ENCODE measurements around the gene SLC7A5.

The SLC7A5 gene

GRCh38 chr16:87851601-87852000, 17.7 kb downstream of the SLC7A5 start:
- Histone ChIP-seq H3K4me3 (ENCODE audit: low read depth, low read length) (no peak overlapping the region), H3K27ac (ENCODE audit: extremely low read depth, low read depth, low read length) (no peak overlapping the region), H3K9me3 (ENCODE audit: control insufficient read depth, insufficient read depth, low read depth, low read length) (no peaks in the 10 kb centered on the region), H3K36me3 (ENCODE audit: control insufficient read depth in 2 of 2, insufficient read depth in 1 of 2, low read length in 2 of 2) (peaks cover 0 to 42% of the 10 kb centered on the region in 2 experiments; a peak in 1 of 3 replicates), H3K4me1 (ENCODE audit: control insufficient read depth, insufficient read depth, low read length) (peaks cover 8% of the 10 kb centered on the region)
- TF ChIP-seq ZNF837 (tag by site-specific recombination; IDR thresholded peaks at IDR 0.05) (no peak), ZFP69B (tag by site-specific recombination; IDR thresholded peaks at IDR 0.05) (no peak), YY2 (tag by site-specific recombination; IDR thresholded peaks at IDR 0.05) (no peak), ZNF398 (tag by site-specific recombination; IDR thresholded peaks at IDR 0.05) (no peak), ZNF624 (tag by site-specific recombination; IDR thresholded peaks at IDR 0.05) (no peak), ELK4 (IDR thresholded peaks at IDR 0.05; ENCODE audit: borderline replicate concordance, low read depth, low read length) (no peak), REPIN1 (tag by site-specific recombination; IDR thresholded peaks at IDR 0.05; ENCODE audit: low read depth) (no peak), ZNF530 (tag by site-specific recombination; IDR thresholded peaks at IDR 0.05; ENCODE audit: low read depth) (no peak), ZBTB21 (tag by site-specific recombination; IDR thresholded peaks at IDR 0.05) (no peak), ZNF239 (tag by site-specific recombination; IDR thresholded peaks at IDR 0.05) (no peak), ZNF600 (tag by site-specific recombination; IDR thresholded peaks at IDR 0.05) (no peak), KLF8 (tag by site-specific recombination; IDR thresholded peaks at IDR 0.05) (no peak), ZNF223 (tag by site-specific recombination; IDR thresholded peaks at IDR 0.05) (no peak), ZNF391 (tag by site-specific recombination; IDR thresholded peaks at IDR 0.05; ENCODE audit: borderline replicate concordance, low read depth) (no peak), GLIS1 (tag by site-specific recombination; IDR thresholded peaks at IDR 0.05) (no peak), KLF16 (tag by site-specific recombination; IDR thresholded peaks at IDR 0.05) (no peak), ZNF362 (tag by site-specific recombination; IDR thresholded peaks at IDR 0.05) (no peak), ZBTB49 (tag by site-specific recombination; IDR thresholded peaks at IDR 0.05; ENCODE audit: low read depth) (no peak), MYNN (tag by site-specific recombination; IDR thresholded peaks at IDR 0.05; ENCODE audit: borderline replicate concordance) (no peak)
- POLR2A ChIA-PET, result interaction anchor here (1.2 kb wide), 1 partner anchor 14 kb away, joined by 6 read pairs; no protein-coding TSS in a partner anchor
- CTCF ChIA-PET, result interaction anchor here (0.6 to 5.3 kb wide), 7 partner anchors 18 to 157 kb away, joined by 3 to 120 read pairs (median 19); partner anchors contain the start of gene SLC7A5

- no peak overlapping the region for H3K27ac ChIP-seq (ENCODE audit: extremely low read depth, low read depth, low read length)
- CTCF ChIA-PET, result interaction anchor here (0.6 to 5.3 kb wide), 10 partner anchors 15 to 157 kb away, joined by 3 to 120 read pairs (median 15); partner anchors contain the start of gene SLC7A5
- H3K36me3 ChIP-seq (ENCODE audit: control insufficient read depth in 2 of 2, insufficient read depth in 1 of 2, low read length in 2 of 2), result peaks cover 0 to 42% of the 10 kb centered on the region in 2 experiments; a peak in 1 of 3 replicates
- no peak overlapping the region for H3K4me3 ChIP-seq (ENCODE audit: low read depth, low read length)
- H3K9me3 ChIP-seq (ENCODE audit: control insufficient read depth, insufficient read depth, low read depth, low read length), result no peaks in the 10 kb centered on the region
- peaks cover 8% of the 10 kb centered on the region for H3K4me1 ChIP-seq (ENCODE audit: control insufficient read depth, insufficient read depth, low read length)
- POLR2A ChIA-PET, result no interaction called here
- TF ChIP-seq ZSCAN16 (tag by site-specific recombination; IDR thresholded peaks at IDR 0.05) (no peak), ZNF549 (tag by site-specific recombination; IDR thresholded peaks at IDR 0.05) (no peak), ELK4 (IDR thresholded peaks at IDR 0.05; ENCODE audit: borderline replicate concordance, low read depth, low read length) (no peak), ZNF114 (tag by site-specific recombination; IDR thresholded peaks at IDR 0.05) (no peak), ZIC2 (tag by site-specific recombination; IDR thresholded peaks at IDR 0.05) (peak; percentile 29; the same call in 1 of the 2 replicates), ZSCAN4 (tag by site-specific recombination; IDR thresholded peaks at IDR 0.05) (no peak), ZNF157 (tag by site-specific recombination; IDR thresholded peaks at IDR 0.05) (no peak)
Observed at GRCh38 chr16:87851141-87851587, 18.1 kb downstream of the SLC7A5 start.
